H1 (cell line): Measurements from ENCODE around the gene TPSAB1. TPM values are rescaled to one million over a fixed set of nuclear protein-coding genes. Genes with fewer than 3 reads are reported as not detected.

Experiments
- CTCF ChIA-PET: fragments of 300-600 bp; sonication (Branson Sonifier 250); formaldehyde crosslinking; loops from one replicate; lab custom pipeline; 2021; ENCODE audit not compliant: partially characterized antibody; lab: Charles Lee
- POLR2A ChIA-PET: fragments of 300-600 bp; sonication (Branson Sonifier 250); formaldehyde crosslinking; loops from one replicate; lab custom pipeline; 2021; ENCODE audit warnings: inconsistent platforms; ENCODE audit not compliant: partially characterized antibody; lab: Charles Lee
- DNase-seq, 2 experiments: peaks; one replicate each; pipeline versions ENCODE4 v3.0.0 to v3.0.0-alpha.2; 2010 to 2022; ENCODE audit warnings: low spot score in 2 of 2, low read depth in 1 of 2, mixed read lengths in 1 of 2
- FAIRE-seq: peaks from 2 replicates; lab custom pipeline; 2011; peaks lifted over from hg19 to GRCh38; lab: Jason Lieb, UNC
- H2AFZ ChIP-seq: 2 replicates; pipeline ENCODE4 v1.8.1; 2012; ENCODE audit warnings: low read length, inconsistent platforms
- H2AK5ac ChIP-seq: 2 replicates; pipeline ENCODE4 v1.6.1; 2013; ENCODE audit warnings: low read depth, low read length
- H2BK120ac ChIP-seq: replicated peaks from 2 replicates; pipeline ENCODE3; 2013; ENCODE audit warnings: low read depth, low read length, inconsistent platforms
- H2BK12ac ChIP-seq: 2 replicates; pipeline ENCODE4 v1.6.1; 2013; ENCODE audit warnings: low read depth, low read length
- H2BK15ac ChIP-seq: 2 replicates; pipeline ENCODE4 v1.6.1; 2013; ENCODE audit warnings: low read length
- H2BK20ac ChIP-seq: 2 replicates; pipeline ENCODE4 v1.6.1; 2013; ENCODE audit warnings: low read length
- H2BK5ac ChIP-seq: 2 replicates; pipeline ENCODE4 v1.6.1; 2013; ENCODE audit warnings: low read depth, low read length
- H3K14ac ChIP-seq: 2 replicates; pipeline ENCODE4 v1.6.1; 2013; ENCODE audit warnings: inconsistent platforms; ENCODE audit not compliant: insufficient read length
- H3K18ac ChIP-seq: 2 replicates; pipeline ENCODE4 v1.6.1; 2013; ENCODE audit warnings: low read length; ENCODE audit errors: extremely low read depth
- H3K23ac ChIP-seq: 2 replicates; pipeline ENCODE4 v1.6.1; 2013; ENCODE audit warnings: inconsistent platforms; ENCODE audit not compliant: insufficient read length
- H3K23me2 ChIP-seq: 2 replicates; pipeline ENCODE4 v1.6.1; 2013; ENCODE audit warnings: low read depth, low read length
- H3K27ac ChIP-seq: 2 replicates; pipeline ENCODE4 v1.6.1; 2011; ENCODE audit warnings: low read depth, low read length, inconsistent platforms
- H3K27me3 ChIP-seq, 4 experiments: replicated peaks in 1 of 4; 1 replicate in 1 of 4; 2 replicates in 3 of 4; pipeline versions ENCODE4 v1.6.1 to v1.8.1; 2011 to 2013; ENCODE audit warnings: low read length in 3 of 4, mild to moderate bottlenecking in 3 of 4, inconsistent platforms in 2 of 4, mixed read lengths in 2 of 4, moderate library complexity in 1 of 4; ENCODE audit not compliant: control insufficient read depth in 3 of 4, insufficient read depth in 3 of 4; ENCODE audit errors: extremely low read depth in 1 of 4
- H3K36me3 ChIP-seq, 4 experiments: 2 replicates each; pipeline versions ENCODE4 v1.6.1 to v1.8.1; 2011 to 2013; ENCODE audit warnings: mild to moderate bottlenecking in 4 of 4, low read length in 3 of 4, moderate library complexity in 2 of 4, control low read depth in 1 of 4, inconsistent platforms in 1 of 4; ENCODE audit not compliant: insufficient read depth in 4 of 4, control insufficient read depth in 2 of 4
- H3K4ac ChIP-seq: replicated peaks from 2 replicates; pipeline ENCODE3; 2013; ENCODE audit warnings: low read length, low read depth, mixed read lengths, inconsistent platforms; ENCODE audit not compliant: insufficient read length
- H3K4me1 ChIP-seq, 4 experiments: replicated peaks in 1 of 4; 1 replicate in 1 of 4; 2 replicates in 3 of 4; pipeline versions ENCODE4 v1.6.1 to v1.8.1; 2011 to 2013; ENCODE audit warnings: low read length in 3 of 4, inconsistent platforms in 2 of 4, mixed read lengths in 1 of 4; ENCODE audit not compliant: insufficient read depth in 4 of 4, control insufficient read depth in 3 of 4
- H3K4me2 ChIP-seq, 2 experiments: 2 replicates each; pipeline versions ENCODE4 v1.6.1 to v1.8.1; 2011 to 2013; ENCODE audit warnings: low read depth in 2 of 2, low read length in 2 of 2, control low read depth in 1 of 2, inconsistent platforms in 1 of 2, mild to moderate bottlenecking in 1 of 2; ENCODE audit not compliant: insufficient read depth in 1 of 2
- H3K4me3 ChIP-seq, 4 experiments: fragments of 200-600, 300-600 bp in 1 of 4; sonication (generic), shearing (Covaris generic), sonication (Bioruptor Twin) in 1 of 4; 2 replicates each; pipeline versions ENCODE4 v1.5.1 to v1.8.1; 2011 to 2016; ENCODE audit warnings: low read length in 4 of 4, low read depth in 3 of 4, control low read depth in 2 of 4, inconsistent platforms in 2 of 4, mild to moderate bottlenecking in 2 of 4, mixed read lengths in 1 of 4, moderate library complexity in 1 of 4; ENCODE audit not compliant: insufficient read depth in 2 of 4; ENCODE audit errors: extremely low read depth in 1 of 4
- H3K56ac ChIP-seq: replicated peaks from 2 replicates; pipeline ENCODE3; 2013; ENCODE audit warnings: low read depth, mild to moderate bottlenecking, mixed read lengths, low read length, inconsistent platforms; ENCODE audit not compliant: insufficient read length
- H3K79me1 ChIP-seq: 2 replicates; pipeline ENCODE4 v1.6.1; 2013; ENCODE audit warnings: low read depth, low read length, control low read depth
- H3K79me2 ChIP-seq, 2 experiments: 2 replicates each; pipeline versions ENCODE4 v1.6.1 to v1.8.1; 2012 to 2013; ENCODE audit warnings: low read length in 2 of 2, mild to moderate bottlenecking in 2 of 2, inconsistent platforms in 1 of 2; ENCODE audit not compliant: insufficient read depth in 2 of 2, control insufficient read depth in 1 of 2
- H3K9ac ChIP-seq, 4 experiments: replicated peaks in 1 of 4; 1 replicate in 1 of 4; 2 replicates in 3 of 4; pipeline versions ENCODE4 v1.6.1 to v1.8.1; 2011 to 2013; ENCODE audit warnings: low read depth in 3 of 4, low read length in 3 of 4, control low read depth in 2 of 4, mild to moderate bottlenecking in 2 of 4, moderate library complexity in 2 of 4, inconsistent platforms in 1 of 4; ENCODE audit errors: extremely low read depth in 1 of 4
- H3K9me3 ChIP-seq, 2 experiments: 2 replicates each; pipeline versions ENCODE4 v1.6.1 to v1.8.1; 2012 to 2013; ENCODE audit warnings: mild to moderate bottlenecking in 2 of 2, moderate library complexity in 2 of 2, control low read depth in 1 of 2, inconsistent platforms in 1 of 2, low read depth in 1 of 2, low read length in 1 of 2, mixed read lengths in 1 of 2; ENCODE audit not compliant: insufficient read depth in 2 of 2
- H4K20me1 ChIP-seq, 2 experiments: replicated peaks in 1 of 2; 2 replicates each; pipeline versions ENCODE3 to v1.8.1; 2011 to 2013; ENCODE audit warnings: inconsistent platforms in 2 of 2, low read length in 2 of 2, mild to moderate bottlenecking in 1 of 2; ENCODE audit not compliant: insufficient read depth in 2 of 2, control insufficient read depth in 1 of 2
- H4K5ac ChIP-seq: 2 replicates; pipeline ENCODE4 v1.6.1; 2013; ENCODE audit warnings: low read length, low read depth, mixed read lengths, inconsistent platforms; ENCODE audit not compliant: insufficient read length
- H4K8ac ChIP-seq: 2 replicates; pipeline ENCODE4 v1.8.0; 2013; ENCODE audit warnings: mild to moderate bottlenecking, moderate library complexity, low read length, inconsistent platforms; ENCODE audit not compliant: insufficient read depth; ENCODE audit errors: extremely low read depth
- H4K91ac ChIP-seq: replicated peaks from 2 replicates; pipeline ENCODE3; 2013; ENCODE audit warnings: low read length, mixed read lengths, inconsistent platforms; ENCODE audit not compliant: insufficient read length
- MAX ChIP-seq: IDR thresholded peaks from 2 replicates; pipeline ENCODE4 v1.6.1; 2012; ENCODE audit warnings: inconsistent platforms
- SIN3A ChIP-seq, 2 experiments: IDR thresholded peaks in 1 of 2; conservative IDR thresholded peaks in 1 of 2; 2 replicates each; pipeline ENCODE4 v1.6.1; 2011 to 2012; ENCODE audit warnings: low read length in 2 of 2, improper control_type of control experiment in 1 of 2, low read depth in 1 of 2, mild to moderate bottlenecking in 1 of 2
- TCF12 ChIP-seq: IDR thresholded peaks from 2 replicates; pipeline ENCODE4 v1.6.1; 2011; ENCODE audit warnings: low read depth, mild to moderate bottlenecking, low read length
- WGBS, 2 experiments: shearing (Covaris generic) in 1 of 2; methylation state at CpG; one replicate each; pipeline versions ENCODE4 v1.1.6 to v1.1.7; 2013 to 2015; ENCODE audit warnings: low lambda C conversion rate in 2 of 2, mixed read lengths in 2 of 2, inconsistent platforms in 1 of 2, low coverage in 1 of 2, missing lambda C conversion rate in 1 of 2; ENCODE audit not compliant: insufficient replicate concordance in 2 of 2, insufficient coverage in 1 of 2, insufficient read length in 1 of 2; ENCODE audit errors: extremely low coverage in 1 of 2, missing lambda C conversion rate in 1 of 2; 5-methylcytosine and 5-hydroxymethylcytosine counted together
- polyA plus RNA-seq, 7 experiments: library from polyadenylated mRNA; depleted of rRNA in 3 of 7; stranded (reverse) in 5 of 7; unstranded in 2 of 7; fragments of >200 nt in 5 of 7; fragments of 200-250 nt in 2 of 7; gene quantifications; 1 replicate in 5 of 7; 2 replicates in 1 of 7; 4 replicates in 1 of 7; pipeline versions ENCODE4 v1.2.1 to v1.2.3, GENCODE V29; 2011 to 2013; ENCODE audit warnings: missing spikeins in 2 of 7, mixed read lengths in 2 of 7
- total RNA-seq: library from RNA; stranded (reverse); fragmentation: NEBNext Ultra II Directional; extraction: Animal tissue kit (Norgen Biotek cat#: 25700); gene quantifications from 2 replicates; pipeline ENCODE4 v1.2.1, GENCODE V29; 2021

Gene TPSAB1
- total and polyA plus RNA-seq, 2 of the 8 experiments (the other 6 are each of a cell fraction or from before 2014, with no cell fraction given) = 0.09 TPM; not detected in 1

- no peaks in the 10 kb centered on the region for H3K79me2 ChIP-seq
- WGBS, 2 experiments = 28% methylated on average over 4 of the region's 17 CpGs; no CpG with 5 or more reads in 1 of the 2 experiments
- H3K56ac ChIP-seq = no peak overlapping the region
- peak overlapping the region; percentile 51 to 73 for H3K4me2 ChIP-seq
- no peak overlapping the region for H4K91ac ChIP-seq
- no peak overlapping the region for H4K8ac ChIP-seq
- no peak overlapping the region for H2BK12ac ChIP-seq
- H3K79me1 ChIP-seq = no peaks in the 10 kb centered on the region
- H2BK20ac ChIP-seq = no peak overlapping the region
- H3K4me1 ChIP-seq = peaks cover 3 to 24% (median 12%) of the 10 kb centered on the region in 4 experiments; a peak in 6 of 7 replicates
- H3K14ac ChIP-seq = no peak overlapping the region
- 0 out of 2 replicates have a peak, but pooled peaks have one; percentile 18 for TF ChIP-seq MAX
- TF ChIP-seq SIN3A (conservative IDR thresholded peaks at IDR 0.05 in 1 of 2, IDR thresholded peaks at IDR 0.05 in 1 of 2; ENCODE audit: low read depth in 1 of 2, low read length in 2 of 2) = 0 out of 4 replicates have a peak, but pooled peaks of 1 of the 2 experiments have one; percentile 2
- TF ChIP-seq TCF12 = no peak
- H2BK15ac ChIP-seq = no peak overlapping the region
- no peaks in the 10 kb centered on the region for H3K36me3 ChIP-seq
- H3K27me3 ChIP-seq = peaks cover 7 to 39% (median 26%) of the 10 kb centered on the region in 4 experiments
- H3K27ac ChIP-seq = no peak overlapping the region
- H3K4ac ChIP-seq = no peak overlapping the region
- no peak overlapping the region; the same call in 1 of the 2 replicates for H3K18ac ChIP-seq
- no peak overlapping the region for H4K5ac ChIP-seq
- no peaks in the 10 kb centered on the region for H3K9me3 ChIP-seq
- H3K9ac ChIP-seq = no peak overlapping the region
- H4K20me1 ChIP-seq = peaks cover 0 to 2% of the 10 kb centered on the region in 2 experiments
- no peak overlapping the region for H2BK5ac ChIP-seq
- ChIA-PET POLR2A (interaction anchor here (0.6 to 1.3 kb wide), 5 partner anchors 12 to 887 kb away, joined by 3 read pairs; no protein-coding TSS in a partner anchor), CTCF (interaction anchor here (0.6 to 4.7 kb wide), 9 partner anchors 9 to 416 kb away, joined by 3 to 35 read pairs (median 4); partner anchors contain the start of gene MAPK8IP3)
- H2AFZ ChIP-seq = no peak overlapping the region
- no peak for DNase-seq
- H2BK120ac ChIP-seq = no peak overlapping the region
- H2AK5ac ChIP-seq = no peak overlapping the region
- H3K23me2 ChIP-seq = peaks cover 3% of the 10 kb centered on the region; the same call in 1 of the 2 replicates
- no peak for FAIRE-seq
- peak overlapping the region; percentile 12 to 55 (median 26); a peak in 6 of 8 replicates for H3K4me3 ChIP-seq
- H3K23ac ChIP-seq = no peak overlapping the region
These were observed 49.0 kb downstream of the TPSAB1 start for GRCh38 chr16:1289477-1289866.
